NCI-H510A treated with DMSO at 0.1 percent for 48 hours (cell line): ENCODE results near the gene WDR49.
"Not testable (repeated sequence)": the region's sequence is repeated elsewhere in the genome, so short reads cannot be mapped to it uniquely, and the experiment has no call there.

ENCODE experiments used
- DNase-seq: peaks from one replicate; lab custom pipeline; 2025; lab: John Stamatoyannopoulos, UW

Gene WDR49

GRCh38 chr3:167614196-167614595 lies 39.5 kb downstream of the WDR49 start:
- not testable (repeated sequence) for DNase-seq

- no peak for DNase-seq
Measured at GRCh38 chr3:167611718-167612117, 42.0 kb downstream of the WDR49 start.

- no peak for DNase-seq
Measured at GRCh38 chr3:167609156-167609555, 44.6 kb downstream of the WDR49 start.

GRCh38 chr3:167606836-167607235 lies 46.9 kb downstream of the WDR49 start:
- DNase-seq: no peak

- no peak for DNase-seq
Measured at GRCh38 chr3:167605871-167606270, 47.9 kb downstream of the WDR49 start.

- DNase-seq: no peak
Measured at GRCh38 chr3:167602041-167602440, 51.7 kb downstream of the WDR49 start.

GRCh38 chr3:167587651-167588050 lies 66.1 kb downstream of the WDR49 start:
- no peak for DNase-seq

- no peak for DNase-seq
Measured at GRCh38 chr3:167575000-167575600, 78.6 kb downstream of the WDR49 start.

GRCh38 chr3:167572991-167573390 lies 80.8 kb downstream of the WDR49 start:
- no peak for DNase-seq

GRCh38 chr3:167568634-167569033 lies 85.1 kb downstream of the WDR49 start:
- DNase-seq: no peak

GRCh38 chr3:167565489-167565888 lies 88.3 kb downstream of the WDR49 start:
- no peak for DNase-seq

- DNase-seq: no peak
Measured at GRCh38 chr3:167564612-167565011, 89.1 kb downstream of the WDR49 start.

- no peak for DNase-seq
Measured at GRCh38 chr3:167559924-167560323, 93.8 kb downstream of the WDR49 start.

- no peak for DNase-seq
Measured at GRCh38 chr3:167554898-167555297, 98.8 kb downstream of the WDR49 start.

- DNase-seq: no peak
Measured at GRCh38 chr3:167538081-167538480, 115.7 kb downstream of the WDR49 start.

- DNase-seq: no peak
Measured at GRCh38 chr3:167521006-167521355, 132.8 kb downstream of the WDR49 start.

- no peak for DNase-seq
Measured at GRCh38 chr3:167520266-167521005, 133.3 kb downstream of the WDR49 start.

GRCh38 chr3:167507954-167508353 lies 145.8 kb downstream of the WDR49 start:
- no peak for DNase-seq

GRCh38 chr3:167502401-167502800 lies 151.3 kb downstream of the WDR49 start:
- no peak for DNase-seq

GRCh38 chr3:167501941-167502340 lies 151.8 kb downstream of the WDR49 start:
- no peak for DNase-seq

- DNase-seq: no peak
Measured at GRCh38 chr3:167497903-167498302, 155.8 kb downstream of the WDR49 start.

- no peak for DNase-seq
Measured at GRCh38 chr3:167493244-167493643, 160.5 kb downstream of the WDR49 start.

GRCh38 chr3:167491621-167492020 lies 162.1 kb downstream of the WDR49 start:
- no peak for DNase-seq

- DNase-seq: no peak
Measured at GRCh38 chr3:167489571-167489970, 164.2 kb downstream of the WDR49 start.
